Memory B cell (primary cell): ENCODE results near the gene RCOR1.

ENCODE experiments used
- ATAC-seq: fragments of 150-1000 bp; cut with Tn5 transposase; 2 replicates; pipeline ENCODE4 v1.10.0; 2021; ENCODE audit warnings: low read depth, mild to moderate bottlenecking, moderate library complexity
- DNase-seq, 2 donors: peaks; one replicate each; pipeline ENCODE4 v3.0.0; 2022; ENCODE audit warnings: low spot score in 2 of 2
- H3K27ac Mint-ChIP-seq: one replicate; pipeline ENCODE4 v1.8.0; 2022; ENCODE audit warnings: mild to moderate bottlenecking, moderate library complexity, mixed read lengths
- H3K27me3 Mint-ChIP-seq: one replicate; pipeline ENCODE4 v1.8.0; 2022; ENCODE audit warnings: mixed read lengths
- H3K36me3 Mint-ChIP-seq: one replicate; pipeline ENCODE4 v1.8.0; 2022; ENCODE audit warnings: mild to moderate bottlenecking, mixed read lengths
- H3K4me1 Mint-ChIP-seq: one replicate; pipeline ENCODE4 v1.8.0; 2022; ENCODE audit warnings: mixed read lengths
- H3K4me3 Mint-ChIP-seq: one replicate; pipeline ENCODE4 v1.8.0; 2022; ENCODE audit warnings: mild to moderate bottlenecking, moderate library complexity, mixed read lengths
- H3K9me3 Mint-ChIP-seq: one replicate; pipeline ENCODE4 v1.8.0; 2022; ENCODE audit warnings: mixed read lengths

The RCOR1 gene

DNA sequence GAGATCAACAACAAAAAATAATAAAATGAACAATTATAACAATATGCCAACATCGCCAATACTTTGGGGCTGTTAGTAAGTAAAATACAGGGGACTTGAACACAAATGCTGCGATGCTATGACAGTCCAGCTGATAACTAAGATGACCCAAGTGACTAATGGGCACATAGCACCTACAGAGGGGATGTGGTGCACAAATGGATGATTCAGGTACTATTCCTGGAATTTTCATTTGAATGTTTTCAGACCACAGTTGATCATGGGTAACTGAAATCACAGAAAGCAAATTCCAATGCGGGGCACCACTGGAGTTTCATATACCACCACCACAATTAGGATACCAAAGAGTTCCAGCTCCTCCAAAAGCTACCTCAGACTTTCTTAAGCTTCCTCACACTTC, 82.9 kb downstream of the RCOR1 start:
- peaks cover 10% of the 10 kb centered on the region for H3K36me3 Mint-ChIP-seq
- ATAC-seq, result no peak
- no peak for DNase-seq
- H3K9me3 Mint-ChIP-seq, result no peaks in the 10 kb centered on the region
- H3K27me3 Mint-ChIP-seq, result no peaks in the 10 kb centered on the region
- H3K27ac Mint-ChIP-seq, result no peak overlapping the region
- peaks cover 7% of the 10 kb centered on the region for H3K4me1 Mint-ChIP-seq
- no peak overlapping the region for H3K4me3 Mint-ChIP-seq

DNA sequence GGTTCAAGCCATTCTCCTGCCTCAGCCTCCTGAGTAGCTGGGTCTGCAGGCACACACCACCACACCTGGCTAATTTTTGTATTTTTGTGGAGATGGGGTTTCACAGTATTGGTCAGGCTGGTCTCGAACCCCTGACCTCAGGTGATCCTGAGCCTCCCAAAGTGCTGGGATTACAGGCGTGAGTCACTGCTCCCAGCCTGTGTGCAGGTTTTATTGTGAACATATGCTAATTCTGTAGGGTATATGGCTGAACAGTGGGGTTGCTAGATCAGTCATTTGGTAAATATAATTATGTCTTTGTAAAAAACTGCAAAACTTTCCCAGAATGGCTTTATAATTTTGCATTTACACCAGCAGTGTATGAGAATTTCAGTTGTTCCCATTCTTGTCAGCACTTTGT, 85.9 kb downstream of the RCOR1 start:
- Mint-ChIP-seq H3K36me3 (peaks cover 7% of the 10 kb centered on the region), H3K4me1 (no peaks in the 10 kb centered on the region), H3K4me3 (no peak overlapping the region), H3K27ac (no peak overlapping the region), H3K9me3 (no peaks in the 10 kb centered on the region), H3K27me3 (no peaks in the 10 kb centered on the region)
- no peak for ATAC-seq
- DNase-seq, result no peak

DNA sequence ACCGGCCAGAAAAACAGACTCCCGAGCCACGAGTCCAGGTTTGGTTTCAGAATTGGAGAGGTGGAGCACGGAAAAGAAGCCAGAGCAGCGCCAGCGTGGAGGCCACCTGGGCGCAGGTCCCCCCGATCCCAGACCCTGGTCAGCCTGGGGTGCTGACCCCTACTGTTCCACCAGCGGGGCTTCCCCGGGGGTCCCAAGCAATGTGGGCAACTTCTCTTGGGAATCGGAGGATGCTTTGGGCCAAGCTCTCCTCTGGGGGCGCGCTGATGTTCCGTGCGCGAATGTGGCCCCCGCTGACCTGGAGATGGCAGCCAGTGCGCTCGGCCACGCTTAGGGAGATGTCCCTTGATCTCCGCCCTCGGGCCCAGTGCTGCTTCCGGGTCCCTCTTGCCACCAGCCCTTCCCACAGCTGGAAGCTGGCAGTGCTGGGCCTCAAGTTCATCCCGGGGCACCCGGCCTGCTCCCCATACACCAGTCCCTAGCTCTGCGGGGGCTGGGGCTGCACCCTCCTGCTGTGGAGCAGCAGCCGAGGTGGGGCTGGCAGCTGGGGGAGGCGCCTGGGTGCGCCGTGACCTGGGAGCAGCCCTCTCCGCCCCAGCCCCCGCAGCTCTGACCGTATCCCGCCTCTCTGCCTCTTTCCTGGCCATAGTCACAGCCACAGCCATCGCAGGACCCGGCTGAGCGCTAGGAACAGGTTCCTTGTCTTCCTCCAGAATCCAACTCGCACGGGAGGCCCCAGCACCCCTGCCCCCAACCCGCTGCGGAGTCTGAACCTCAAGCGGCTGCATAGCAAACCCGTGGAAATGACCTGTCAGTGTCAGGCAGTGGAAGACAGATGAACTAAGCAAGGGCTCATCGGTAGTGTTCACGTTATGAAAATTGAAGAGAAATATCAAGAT, 91.2 kb downstream of the RCOR1 start:
- H3K4me3 Mint-ChIP-seq, result no peak overlapping the region
- no peaks in the 10 kb centered on the region for H3K9me3 Mint-ChIP-seq
- H3K4me1 Mint-ChIP-seq, result peaks cover 16% of the 10 kb centered on the region
- H3K36me3 Mint-ChIP-seq, result peaks cover 8% of the 10 kb centered on the region
- H3K27ac Mint-ChIP-seq, result no peak overlapping the region
- ATAC-seq, result no peak
- no peak for DNase-seq
- no peaks in the 10 kb centered on the region for H3K27me3 Mint-ChIP-seq

DNA sequence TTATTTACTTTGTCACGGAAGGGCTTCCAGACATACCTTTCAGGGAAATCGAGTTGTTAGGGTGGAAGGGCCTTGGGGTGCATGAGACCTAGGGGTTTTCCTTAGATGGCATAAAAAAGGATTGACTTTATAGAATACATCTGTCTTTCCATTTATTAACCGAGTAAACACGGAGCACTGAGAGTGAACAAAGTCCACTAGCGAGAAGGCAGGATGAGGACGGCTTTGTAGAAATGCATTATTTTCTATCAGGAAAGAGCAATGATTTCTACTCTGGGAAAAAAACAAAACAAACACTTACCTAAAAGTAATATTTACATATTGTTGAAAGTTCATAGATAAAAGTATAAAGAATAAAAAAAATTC, 91.8 kb downstream of the RCOR1 start:
- ATAC-seq (no peak), DNase-seq (no peak)
- Mint-ChIP-seq H3K4me3 (no peak overlapping the region), H3K4me1 (peaks cover 19% of the 10 kb centered on the region), H3K36me3 (peaks cover 8% of the 10 kb centered on the region), H3K27ac (no peak overlapping the region), H3K27me3 (no peaks in the 10 kb centered on the region), H3K9me3 (no peaks in the 10 kb centered on the region)

DNA sequence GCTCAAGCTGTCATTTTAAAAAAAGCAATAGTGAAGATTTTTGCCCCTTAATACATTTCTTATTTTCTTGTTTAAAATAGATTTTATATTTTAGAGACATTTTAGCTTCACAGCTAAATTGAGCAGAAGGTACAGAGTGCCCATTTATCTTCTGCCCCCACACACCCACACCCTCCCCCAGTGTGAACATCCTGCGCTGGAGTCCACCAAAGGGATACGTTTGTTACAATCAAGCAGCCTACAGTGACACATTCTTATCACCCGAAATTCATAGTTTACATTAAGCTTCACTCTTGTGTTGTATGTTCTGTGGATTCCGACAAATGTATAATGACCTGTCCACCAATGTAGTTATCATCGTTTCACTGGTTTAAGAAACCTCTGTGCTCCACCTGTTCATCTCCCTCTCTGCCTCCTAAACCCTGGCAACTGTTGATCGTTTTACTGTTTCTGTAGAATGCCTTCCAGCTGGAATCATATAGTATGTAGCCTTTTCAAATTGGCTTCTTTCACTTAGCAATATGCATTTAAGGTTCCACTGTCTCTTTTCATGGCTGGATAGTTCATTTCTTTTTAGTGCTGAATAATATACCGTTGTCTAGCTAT, 93.8 kb downstream of the RCOR1 start:
- H3K27me3 Mint-ChIP-seq, result no peaks in the 10 kb centered on the region
- peaks cover 27% of the 10 kb centered on the region for H3K4me1 Mint-ChIP-seq
- no peak overlapping the region for H3K4me3 Mint-ChIP-seq
- ATAC-seq (no peak), DNase-seq (no peak)
- peaks cover 8% of the 10 kb centered on the region for H3K36me3 Mint-ChIP-seq
- H3K9me3 Mint-ChIP-seq, result no peaks in the 10 kb centered on the region
- H3K27ac Mint-ChIP-seq, result no peak overlapping the region

DNA sequence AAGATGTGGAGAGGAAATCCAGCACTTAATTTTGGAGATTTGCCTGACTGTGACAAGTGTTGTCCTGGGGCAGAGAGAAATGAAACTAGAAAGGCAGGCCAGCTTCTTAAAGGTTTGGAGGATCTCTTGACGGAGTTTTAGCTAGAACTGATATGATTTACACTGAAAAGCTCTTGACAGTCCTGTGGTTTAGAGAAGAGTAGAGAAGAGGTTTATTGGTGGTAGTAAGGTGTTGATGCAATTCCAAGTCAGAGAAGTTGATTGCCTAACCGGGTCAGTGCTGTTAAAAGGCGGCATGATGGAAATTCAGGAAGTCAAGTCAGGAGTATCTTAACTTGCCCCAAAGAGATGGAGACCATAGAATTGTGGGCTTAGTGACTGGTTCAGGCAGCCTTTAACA, 95.8 kb downstream of the RCOR1 start:
- Mint-ChIP-seq H3K4me1 (peaks cover 31% of the 10 kb centered on the region), H3K27me3 (no peaks in the 10 kb centered on the region)
- ATAC-seq, result no peak

DNA sequence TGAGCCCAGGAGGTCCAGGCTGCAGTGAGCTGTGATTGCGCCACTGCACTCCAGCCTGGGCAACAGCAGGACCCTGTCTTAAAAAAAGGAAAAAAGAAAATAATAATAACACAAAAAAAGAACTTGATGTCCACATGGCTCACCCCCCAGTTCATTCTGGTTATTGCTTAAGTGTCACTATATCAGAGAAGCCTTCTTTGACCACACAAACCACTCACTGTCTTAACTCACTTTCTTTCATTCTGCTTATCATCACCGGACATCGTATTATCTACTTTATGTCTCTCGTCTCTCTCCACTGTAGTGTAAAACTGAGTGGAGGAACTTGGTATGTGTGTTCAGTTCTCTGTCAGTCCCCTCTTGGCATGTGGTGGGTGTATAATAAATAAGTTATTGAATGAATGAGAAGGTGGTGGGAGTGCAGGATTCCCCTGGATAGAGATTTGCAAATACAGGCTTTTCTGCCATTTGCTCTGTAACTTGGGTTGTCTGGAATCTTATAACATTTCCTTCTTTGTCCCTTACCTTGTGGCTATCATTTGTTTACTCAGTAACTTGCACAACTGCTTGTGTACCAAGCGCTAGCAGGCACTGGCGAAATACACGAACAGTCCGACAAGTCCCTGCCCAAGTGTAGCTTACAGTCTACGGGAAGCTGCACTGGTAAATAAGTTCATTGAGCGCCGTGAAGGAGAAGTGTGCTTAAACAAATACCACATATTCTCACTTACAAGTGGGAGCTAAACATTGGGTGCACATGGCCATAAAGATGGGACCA, 98.2 kb downstream of the RCOR1 start:
- Mint-ChIP-seq H3K27ac (peak overlapping the region; percentile 76), H3K4me1 (peaks cover 37% of the 10 kb centered on the region), H3K36me3 (no peaks in the 10 kb centered on the region), H3K27me3 (no peaks in the 10 kb centered on the region), H3K4me3 (no peak overlapping the region), H3K9me3 (no peaks in the 10 kb centered on the region)
- ATAC-seq (no peak), DNase-seq (no peak)

More for the DNA sequence above, 95.8 kb downstream of the RCOR1 start:
- no peak overlapping the region for H3K27ac Mint-ChIP-seq
- no peak for DNase-seq
- H3K9me3 Mint-ChIP-seq, result no peaks in the 10 kb centered on the region
- no peak overlapping the region for H3K4me3 Mint-ChIP-seq
- peaks cover 5% of the 10 kb centered on the region for H3K36me3 Mint-ChIP-seq

DNA sequence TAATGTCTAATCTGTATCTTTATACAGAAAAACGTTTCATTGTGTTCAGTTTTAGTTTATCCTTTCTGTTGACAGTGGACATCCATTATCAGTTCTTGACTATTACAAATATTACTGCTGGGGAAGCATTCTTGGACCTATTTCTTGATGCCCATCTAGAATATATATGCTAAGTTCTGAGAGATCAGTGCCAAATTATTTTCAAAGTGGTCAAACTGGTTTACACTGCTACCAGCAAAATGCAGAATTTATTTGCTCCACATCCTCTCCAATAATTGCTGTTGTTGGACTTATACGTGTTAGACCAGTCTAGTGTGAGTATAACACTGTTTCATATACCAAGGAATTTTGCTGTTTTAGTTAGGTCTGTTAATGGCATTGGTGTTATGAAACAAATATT, 99.3 kb downstream of the RCOR1 start:
- H3K9me3 Mint-ChIP-seq, result no peaks in the 10 kb centered on the region
- H3K27ac Mint-ChIP-seq, result peak overlapping the region; percentile 17
- no peak overlapping the region for H3K4me3 Mint-ChIP-seq
- no peaks in the 10 kb centered on the region for H3K36me3 Mint-ChIP-seq
- ATAC-seq, result no peak
- no peak for DNase-seq
- no peaks in the 10 kb centered on the region for H3K27me3 Mint-ChIP-seq
- peaks cover 39% of the 10 kb centered on the region for H3K4me1 Mint-ChIP-seq

DNA sequence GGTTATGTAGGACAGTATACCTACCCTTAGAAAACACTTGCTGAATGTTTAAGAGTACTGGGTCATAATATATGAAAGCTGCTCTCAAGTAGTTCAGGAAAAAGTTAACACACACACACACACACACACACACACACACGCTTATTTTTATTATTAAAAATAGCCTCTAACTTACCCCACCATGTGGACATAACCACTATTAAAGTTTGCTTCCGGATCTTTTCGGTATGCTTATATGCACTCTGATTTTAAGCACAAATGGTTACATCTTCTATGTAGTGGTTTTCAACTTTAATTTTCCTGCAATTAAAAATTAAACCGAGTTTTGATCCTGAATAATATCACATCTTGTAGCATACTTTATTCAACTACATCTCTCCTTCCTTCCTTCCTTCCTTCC, 99.9 kb downstream of the RCOR1 start:
- DNase-seq (no peak), ATAC-seq (no peak)
- Mint-ChIP-seq H3K9me3 (no peaks in the 10 kb centered on the region), H3K27ac (peak overlapping the region; percentile 17), H3K36me3 (no peaks in the 10 kb centered on the region), H3K4me3 (no peak overlapping the region), H3K4me1 (peaks cover 43% of the 10 kb centered on the region), H3K27me3 (no peaks in the 10 kb centered on the region)

DNA sequence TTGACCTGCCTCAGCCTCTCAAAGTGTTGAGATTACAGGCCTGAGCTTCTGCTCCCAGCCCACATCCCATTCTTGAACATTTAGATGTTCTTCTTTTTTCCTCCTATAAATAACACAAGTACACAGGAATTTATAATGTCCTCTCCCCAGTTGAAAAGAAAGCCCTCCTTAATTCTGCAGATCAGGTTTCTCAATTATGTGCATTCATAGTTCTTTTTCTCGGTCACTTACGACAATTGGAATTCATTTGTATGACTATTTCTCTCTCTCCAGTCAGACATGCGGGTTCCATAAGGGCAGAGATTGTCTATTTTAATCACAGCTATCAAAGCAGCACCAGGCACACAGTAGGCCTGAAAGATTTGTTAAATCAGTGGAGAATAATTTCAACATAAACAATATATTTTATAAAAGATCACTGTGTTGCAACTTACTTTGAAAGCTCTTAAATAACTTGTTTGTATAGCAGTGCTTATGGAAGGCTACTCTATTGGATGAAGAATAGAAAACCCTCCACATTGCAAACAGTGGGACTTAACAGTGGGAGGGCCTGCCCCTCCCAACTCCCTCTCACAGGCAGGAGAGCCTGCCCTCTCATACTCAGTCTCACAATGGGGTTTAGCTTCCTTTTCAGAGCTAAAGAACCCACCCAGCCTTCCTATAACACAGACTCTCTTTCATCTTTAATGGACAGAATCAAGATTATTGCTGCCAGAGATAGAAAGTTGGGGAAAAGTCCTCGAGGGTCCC, 100.7 kb downstream of the RCOR1 start:
- Mint-ChIP-seq H3K27me3 (no peaks in the 10 kb centered on the region), H3K4me1 (peaks cover 36% of the 10 kb centered on the region), H3K36me3 (no peaks in the 10 kb centered on the region), H3K27ac (peak overlapping the region; percentile 17), H3K4me3 (no peak overlapping the region), H3K9me3 (no peaks in the 10 kb centered on the region)
- ATAC-seq (no peak), DNase-seq (no peak)

DNA sequence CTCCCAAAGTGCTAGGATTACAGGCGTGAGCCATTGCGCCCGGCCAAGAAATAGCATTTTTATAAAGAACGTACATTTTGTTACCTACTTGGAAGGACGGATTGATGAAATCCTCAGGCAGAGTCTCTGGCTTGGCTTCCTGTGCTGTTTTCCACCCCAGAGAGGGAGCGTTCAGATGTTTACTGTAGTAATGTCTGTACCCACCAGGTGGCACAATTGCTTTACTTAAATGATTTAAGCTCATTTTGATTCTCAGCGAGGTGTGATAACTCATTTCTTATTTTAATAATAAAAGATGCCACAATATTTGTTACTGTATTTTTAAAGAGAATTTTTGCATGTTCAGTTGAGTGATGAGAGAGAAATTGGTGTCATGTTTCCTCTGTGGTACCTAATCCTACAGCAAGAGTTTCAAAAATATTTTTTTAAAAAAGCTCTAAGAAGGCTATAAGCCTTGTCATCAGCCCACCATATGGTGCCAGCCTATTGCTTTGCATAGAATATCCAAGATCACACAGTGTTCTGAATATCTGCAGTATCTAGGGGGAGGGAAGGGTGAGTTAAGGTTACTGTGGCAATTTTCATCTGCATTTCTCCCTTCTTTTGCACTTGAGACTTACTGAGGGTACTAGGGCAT, 102.2 kb downstream of the RCOR1 start:
- Mint-ChIP-seq H3K9me3 (no peaks in the 10 kb centered on the region), H3K4me1 (peaks cover 29% of the 10 kb centered on the region), H3K27me3 (no peaks in the 10 kb centered on the region), H3K27ac (no peak overlapping the region), H3K36me3 (no peaks in the 10 kb centered on the region), H3K4me3 (no peak overlapping the region)
- DNase-seq (peak; percentile 65 to 73), ATAC-seq (peak; percentile 60)

DNA sequence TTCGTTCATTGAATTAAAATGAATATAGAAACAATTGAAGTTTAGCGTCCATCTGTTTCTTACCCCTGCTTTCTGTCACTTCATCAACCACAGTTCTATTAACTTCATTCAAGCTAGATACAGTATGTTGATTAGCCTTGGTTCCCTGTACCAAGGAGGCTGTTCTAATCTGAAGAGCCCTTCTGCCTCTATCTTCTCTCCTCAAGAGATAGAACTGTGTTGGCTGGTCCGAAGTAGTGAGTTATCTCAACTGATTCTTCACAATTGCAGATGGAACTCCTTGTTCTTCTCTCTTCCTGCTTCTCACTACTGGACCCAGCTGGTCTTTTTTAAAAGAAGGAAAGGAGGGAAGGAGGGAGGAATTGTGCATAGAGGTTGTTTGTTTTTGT, 102.7 kb downstream of the RCOR1 start:
- Mint-ChIP-seq H3K27ac (no peak overlapping the region), H3K9me3 (no peaks in the 10 kb centered on the region), H3K4me1 (peaks cover 29% of the 10 kb centered on the region), H3K27me3 (no peaks in the 10 kb centered on the region), H3K4me3 (no peak overlapping the region), H3K36me3 (no peaks in the 10 kb centered on the region)
- ATAC-seq (no peak), DNase-seq (no peak)

DNA sequence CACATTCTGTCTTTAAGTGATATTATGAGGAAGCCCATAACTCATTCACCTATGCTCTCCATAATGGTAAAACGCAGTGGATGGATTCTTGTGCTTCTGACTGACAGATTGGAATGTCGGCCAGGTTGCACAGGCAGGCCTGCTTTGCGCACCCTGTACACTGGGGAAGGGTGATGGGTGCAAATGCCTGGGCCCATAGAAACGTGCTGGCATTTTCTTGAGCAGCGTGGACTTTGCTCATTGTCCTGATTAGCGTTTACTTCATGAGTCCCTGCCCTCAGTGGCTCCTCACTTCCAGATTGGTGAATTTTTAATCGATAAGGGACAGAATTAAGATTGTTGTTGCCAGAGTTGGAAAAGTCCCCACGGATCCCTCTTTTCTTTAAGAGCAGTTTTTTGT, 103.9 kb downstream of the RCOR1 start:
- peaks cover 2% of the 10 kb centered on the region for H3K36me3 Mint-ChIP-seq
- no peaks in the 10 kb centered on the region for H3K9me3 Mint-ChIP-seq
- H3K27me3 Mint-ChIP-seq, result no peaks in the 10 kb centered on the region
- H3K4me1 Mint-ChIP-seq, result peaks cover 24% of the 10 kb centered on the region
- DNase-seq (no peak), ATAC-seq (no peak)
- no peak overlapping the region for H3K4me3 Mint-ChIP-seq
- H3K27ac Mint-ChIP-seq, result no peak overlapping the region
